Muscle layer of duodenum (tissue), 2 donors: ENCODE data around the gene DLG5.
"Not testable (repeated sequence)": the region's sequence is repeated elsewhere in the genome, so short reads cannot be mapped to it uniquely, and the experiment has no call there.

Experiments used
- H3K27ac ChIP-seq: one replicate; pipeline ENCODE4 v1.7.0; 2013; ENCODE audit warnings: mild to moderate bottlenecking, low read length
- H3K27me3 ChIP-seq: one replicate; pipeline ENCODE4 v1.7.0; 2013; ENCODE audit warnings: low read depth, mild to moderate bottlenecking, control low read depth, low read length
- H3K36me3 ChIP-seq, 2 donors: one replicate each; pipeline ENCODE4 v1.7.0; 2013; ENCODE audit warnings: low read length in 2 of 2, control low read depth in 1 of 2, mild to moderate bottlenecking in 1 of 2; ENCODE audit not compliant: insufficient read depth in 2 of 2, control insufficient read depth in 1 of 2
- H3K4me1 ChIP-seq, 2 donors: one replicate each; pipeline ENCODE4 v1.7.0; 2013; ENCODE audit warnings: low read length in 2 of 2, mild to moderate bottlenecking in 2 of 2, control low read depth in 1 of 2, moderate library complexity in 1 of 2; ENCODE audit not compliant: insufficient read depth in 2 of 2, control insufficient read depth in 1 of 2
- H3K4me3 ChIP-seq, 2 donors: one replicate each; pipeline ENCODE4 v1.7.0; 2013; ENCODE audit warnings: low read length in 2 of 2, low read depth in 1 of 2, mild to moderate bottlenecking in 1 of 2
- H3K9me3 ChIP-seq, 2 donors: one replicate each; pipeline ENCODE4 v1.7.0; 2013; ENCODE audit warnings: low read length in 2 of 2, control low read depth in 1 of 2, mild to moderate bottlenecking in 1 of 2; ENCODE audit not compliant: control insufficient read depth in 1 of 2
- donor health status: healthy.

The DLG5 gene

GRCh38 chr10:77770081-77770867 lies 156.3 kb downstream of the DLG5 start:
- Histone ChIP-seq H3K27me3 (no peaks in the 10 kb centered on the region), H3K36me3 (no peaks in the 10 kb centered on the region), H3K9me3 (no peaks in the 10 kb centered on the region), H3K4me1 (no peaks in the 10 kb centered on the region), H3K4me3 (no peak overlapping the region), H3K27ac (no peak overlapping the region)

- H3K27me3 ChIP-seq, result no peaks in the 10 kb centered on the region
- H3K36me3 ChIP-seq, result no peaks in the 10 kb centered on the region
- no peak overlapping the region for H3K4me3 ChIP-seq
- no peaks in the 10 kb centered on the region for H3K9me3 ChIP-seq
- H3K27ac ChIP-seq, result no peak overlapping the region
- no peaks in the 10 kb centered on the region for H3K4me1 ChIP-seq
These were observed 158.5 kb downstream of the DLG5 start for GRCh38 chr10:77768039-77768438.

GRCh38 chr10:77763453-77764430 lies 162.8 kb downstream of the DLG5 start:
- H3K4me3 ChIP-seq, result no peak overlapping the region

GRCh38 chr10:77758406-77758805 lies 168.1 kb downstream of the DLG5 start:
- not testable (repeated sequence) for H3K4me3 ChIP-seq, H3K27ac ChIP-seq, H3K27me3 ChIP-seq, H3K9me3 ChIP-seq, H3K36me3 ChIP-seq, H3K4me1 ChIP-seq

More at GRCh38 chr10:77763453-77764430, 162.8 kb downstream of the DLG5 start:
- H3K27me3 ChIP-seq, result no peaks in the 10 kb centered on the region
- no peaks in the 10 kb centered on the region for H3K36me3 ChIP-seq
- H3K27ac ChIP-seq, result no peak overlapping the region
- H3K9me3 ChIP-seq, result no peaks in the 10 kb centered on the region
- no peaks in the 10 kb centered on the region for H3K4me1 ChIP-seq

DNA sequence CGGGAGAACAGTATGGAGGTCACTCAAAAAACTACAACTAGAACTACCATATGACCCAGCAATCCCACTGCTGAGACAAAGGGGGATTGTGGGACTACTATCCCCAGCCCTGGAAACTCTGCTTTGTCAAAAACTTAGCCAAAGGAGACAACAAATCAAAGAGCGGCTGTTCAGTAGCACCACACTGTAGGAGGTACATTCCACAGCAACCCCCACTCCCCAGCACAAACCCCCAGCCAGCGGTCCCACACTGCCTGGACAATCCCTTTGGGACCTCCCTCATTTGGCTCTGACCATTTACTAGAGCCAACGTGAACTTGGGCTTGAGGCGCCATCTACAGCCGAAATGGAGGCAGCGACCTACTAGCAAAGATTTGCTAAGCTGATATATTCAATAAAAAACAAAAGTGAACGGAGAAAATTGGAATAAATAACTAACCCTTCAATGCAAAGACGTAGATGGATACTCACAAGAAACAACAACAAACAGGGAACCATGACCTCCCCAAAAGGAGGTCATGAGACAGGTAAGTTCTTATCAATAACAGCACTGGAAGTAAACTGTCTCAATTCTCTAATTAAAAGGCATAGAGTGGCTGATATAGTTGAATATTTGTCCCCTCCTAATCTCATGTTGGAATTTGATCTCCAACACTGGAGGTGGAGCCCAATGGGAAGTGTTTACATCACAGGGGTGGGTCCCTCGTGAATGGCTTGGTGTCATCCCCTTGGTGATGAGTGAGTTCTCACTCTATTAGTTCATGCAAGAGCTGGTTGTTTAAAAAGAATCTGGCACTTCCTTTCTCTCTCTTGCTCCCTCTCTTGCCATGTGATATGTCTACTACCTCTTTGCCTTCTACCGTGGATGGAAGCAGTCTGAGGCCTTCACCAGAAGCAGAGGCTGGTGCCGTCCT lies 170.0 kb downstream of the DLG5 start:
- H3K9me3 ChIP-seq, result no peaks in the 10 kb centered on the region
- H3K27me3 ChIP-seq, result no peaks in the 10 kb centered on the region
- H3K4me3 ChIP-seq, result no peak overlapping the region
- H3K36me3 ChIP-seq, result no peaks in the 10 kb centered on the region
- H3K27ac ChIP-seq, result no peak overlapping the region
- H3K4me1 ChIP-seq, result no peaks in the 10 kb centered on the region

GRCh38 chr10:77746047-77746707 lies 180.4 kb downstream of the DLG5 start:
- Histone ChIP-seq H3K4me3 (no peak overlapping the region), H3K27me3 (no peaks in the 10 kb centered on the region), H3K4me1 (no peaks in the 10 kb centered on the region), H3K36me3 (no peaks in the 10 kb centered on the region), H3K27ac (no peak overlapping the region), H3K9me3 (peaks cover 0 to 4% of the 10 kb centered on the region in 2 donors)

DNA sequence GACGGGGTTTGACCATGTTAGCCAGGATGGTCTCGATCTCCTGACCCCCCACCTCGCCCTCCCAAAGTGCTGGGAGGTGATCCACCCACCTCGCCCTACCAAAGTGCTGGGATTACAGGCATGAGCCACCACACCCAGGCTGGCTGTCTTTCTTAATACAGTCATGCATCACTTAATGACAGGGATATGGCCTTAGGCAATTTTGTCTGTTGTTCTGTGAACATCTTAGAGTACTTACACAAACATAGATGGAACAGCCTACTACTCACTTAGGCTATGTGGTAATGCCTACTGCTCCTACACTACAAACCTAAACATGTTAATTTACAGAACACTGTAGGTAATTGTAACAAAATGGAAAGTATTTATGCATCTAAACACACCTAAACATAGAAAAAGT lies 182.3 kb downstream of the DLG5 start:
- Histone ChIP-seq H3K9me3 (peaks cover 0 to 9% of the 10 kb centered on the region in 2 donors), H3K4me1 (no peaks in the 10 kb centered on the region), H3K4me3 (no peak overlapping the region), H3K27me3 (no peaks in the 10 kb centered on the region), H3K36me3 (no peaks in the 10 kb centered on the region), H3K27ac (no peak overlapping the region)

- H3K36me3 ChIP-seq, result no peaks in the 10 kb centered on the region
- no peak overlapping the region for H3K27ac ChIP-seq
- H3K27me3 ChIP-seq, result no peaks in the 10 kb centered on the region
- peaks cover 0 to 9% of the 10 kb centered on the region in 2 donors for H3K9me3 ChIP-seq
- no peak overlapping the region for H3K4me3 ChIP-seq
- no peaks in the 10 kb centered on the region for H3K4me1 ChIP-seq
These were observed 184.4 kb downstream of the DLG5 start for GRCh38 chr10:77742172-77742571.

DNA sequence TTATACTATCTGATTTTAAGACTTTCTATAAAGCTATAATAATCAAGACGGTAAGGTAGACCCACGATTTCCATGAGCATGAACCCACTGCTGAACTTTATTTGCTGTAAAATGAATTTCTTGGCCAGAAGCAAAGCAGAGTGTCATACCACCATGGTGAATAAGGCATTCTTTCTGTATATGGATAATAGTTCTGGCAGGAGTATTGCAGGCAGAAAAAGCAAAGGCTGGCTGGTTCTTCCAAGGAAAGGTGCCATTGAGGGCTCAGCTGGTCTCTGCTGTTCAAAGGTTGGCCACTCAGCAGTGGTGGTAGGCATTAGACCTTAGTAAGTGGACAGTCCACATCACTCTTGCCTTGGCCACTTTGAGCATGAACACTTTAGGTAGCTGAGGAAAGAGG lies 184.8 kb downstream of the DLG5 start:
- Histone ChIP-seq H3K27ac (no peak overlapping the region), H3K27me3 (no peaks in the 10 kb centered on the region), H3K4me1 (no peaks in the 10 kb centered on the region), H3K9me3 (peaks cover 0 to 9% of the 10 kb centered on the region in 2 donors), H3K4me3 (no peak overlapping the region), H3K36me3 (no peaks in the 10 kb centered on the region)
